HG02571 (cell line): ENCODE measurements around the gene ST6GAL1.
"Not testable (repeated sequence)": the region's sequence is repeated elsewhere in the genome, so short reads cannot be mapped to it uniquely, and the experiment has no call there.

Source experiments
- ATAC-seq: cut with Tn5 transposase; IDR thresholded peaks from one replicate; pipeline ENCODE4 v1.9.1; 2021; ENCODE audit warnings: mild to moderate bottlenecking, moderate library complexity; ENCODE audit not compliant: unreplicated experiment

The ST6GAL1 gene

DNA sequence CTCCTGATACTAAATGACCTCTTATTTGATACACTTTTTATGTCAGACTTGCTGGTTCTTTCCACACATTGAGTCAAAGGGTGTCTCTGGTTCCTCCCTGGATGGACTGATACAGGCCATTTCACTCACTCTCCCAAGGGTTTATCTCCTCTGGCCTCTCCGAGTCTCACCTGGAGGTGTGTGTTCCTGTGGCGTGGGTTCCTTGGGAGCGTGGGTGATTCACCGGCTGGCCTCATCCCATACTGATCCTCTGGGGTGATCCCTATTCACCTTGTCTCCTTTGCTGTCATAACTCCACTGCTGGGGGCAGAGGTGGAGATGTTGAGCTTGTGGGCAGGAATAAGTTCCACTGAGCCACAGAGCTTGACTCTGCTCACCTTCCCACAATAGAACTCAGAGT, 61.1 kb downstream of the ST6GAL1 start:
- ATAC-seq: no peak

DNA sequence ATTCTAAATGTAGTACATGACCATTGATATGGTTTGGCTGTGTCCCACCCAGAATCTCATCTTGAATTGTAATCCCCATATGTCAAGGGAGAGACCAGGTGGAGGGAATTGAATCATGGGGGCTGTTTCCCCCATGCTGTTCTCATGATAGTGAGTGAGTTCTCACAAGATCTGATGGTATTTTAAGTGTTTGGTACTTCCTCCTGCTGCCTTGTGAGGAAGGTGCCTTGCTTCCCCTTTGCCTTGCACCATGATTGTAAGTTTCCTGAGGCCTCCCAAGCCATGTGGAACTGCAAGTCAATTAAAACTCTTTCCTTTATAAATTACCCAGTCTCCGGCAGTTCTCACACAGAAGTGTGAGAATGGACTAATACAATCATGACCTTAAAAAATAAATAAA, 61.8 kb downstream of the ST6GAL1 start:
- ATAC-seq: not testable (repeated sequence)

DNA sequence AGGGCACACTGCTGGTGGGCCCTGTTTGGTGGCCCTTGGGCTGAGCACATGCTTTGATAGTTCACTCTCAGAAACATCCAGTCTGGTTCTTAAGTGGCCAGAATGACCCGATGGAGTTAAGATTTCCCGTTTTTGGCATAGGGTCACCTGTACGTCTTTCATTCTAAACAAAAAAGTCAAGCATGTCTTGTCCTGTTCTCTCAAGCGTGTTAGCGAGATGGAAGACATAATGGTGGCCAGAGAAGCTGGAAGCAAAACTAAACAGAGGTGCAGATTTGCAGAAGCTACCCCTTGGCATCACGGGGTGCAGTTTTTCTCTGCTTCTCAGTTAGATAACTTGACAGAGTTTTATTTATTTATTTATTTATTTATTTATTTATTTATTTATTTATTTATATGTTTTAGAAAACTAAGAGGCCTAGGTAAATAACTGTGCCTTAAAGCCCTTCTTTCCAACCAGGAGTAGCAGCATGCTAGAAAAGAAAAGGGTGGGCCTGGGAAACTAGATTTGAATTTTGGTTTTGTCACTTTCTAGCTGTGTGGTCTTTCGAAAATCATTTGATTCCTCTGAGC, 63.0 kb downstream of the ST6GAL1 start:
- ATAC-seq: no peak

DNA sequence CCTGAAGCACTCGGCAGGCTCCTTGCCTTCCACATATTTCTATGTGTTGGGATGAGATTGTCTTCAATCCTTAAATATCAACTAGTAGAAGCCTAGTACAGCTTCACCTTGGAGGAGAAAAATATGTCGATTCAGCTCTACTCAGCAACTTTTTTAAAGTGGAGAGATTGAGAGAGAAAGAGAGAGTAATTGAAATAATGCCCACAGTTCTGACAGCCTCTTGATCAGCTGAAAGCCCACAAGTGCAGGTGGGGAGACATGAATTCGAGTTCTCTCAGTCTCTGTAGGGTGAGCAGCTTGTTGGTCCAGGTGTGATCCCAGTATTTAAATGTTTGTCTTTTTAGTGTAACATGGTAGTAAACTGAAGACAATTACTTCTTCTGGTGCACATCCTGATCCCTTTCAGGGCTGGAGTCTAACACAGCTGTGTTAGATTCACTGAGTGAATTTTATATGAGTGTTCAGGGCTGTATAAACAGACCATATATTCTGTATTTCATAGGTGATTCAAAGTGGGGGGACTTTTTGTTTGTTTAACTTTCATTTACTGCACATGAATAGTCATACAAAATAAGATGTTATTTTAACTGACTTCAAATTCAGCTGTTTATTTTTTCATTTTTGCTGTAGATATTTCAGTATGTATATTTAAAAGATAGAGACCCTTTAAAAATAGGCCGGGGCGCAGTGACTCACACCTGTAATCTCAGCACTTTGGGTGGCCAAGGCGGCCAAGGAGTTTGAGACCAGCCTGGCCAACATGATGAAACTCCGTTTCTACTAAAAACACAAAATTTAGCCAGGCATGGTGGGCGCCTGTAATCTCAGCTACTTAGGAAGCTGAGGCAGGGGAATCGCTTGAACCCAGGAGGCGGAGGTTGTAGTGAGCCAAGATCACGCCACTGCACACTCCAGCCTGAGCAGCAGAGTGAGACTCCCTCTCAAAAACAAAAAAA, 64.0 kb downstream of the ST6GAL1 start:
- ATAC-seq: no peak

DNA sequence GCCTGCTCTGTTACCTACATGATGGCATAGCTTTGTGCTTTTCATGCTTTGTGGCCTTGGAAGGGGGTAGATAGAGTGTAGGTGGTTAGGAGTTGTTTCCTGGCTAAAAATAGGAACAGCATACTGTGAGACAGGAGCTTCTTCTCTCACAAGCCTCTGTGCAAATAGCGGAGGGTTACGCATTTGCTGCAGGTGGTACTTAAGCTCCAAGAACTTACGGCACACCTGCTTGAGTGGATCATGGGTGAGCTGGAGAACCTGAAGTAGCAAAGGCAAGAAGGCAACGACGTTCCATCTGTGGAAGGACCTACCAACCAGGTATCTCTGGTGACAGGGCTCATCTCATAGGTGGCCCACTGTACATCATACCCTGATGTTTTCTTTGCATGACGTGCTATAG, 66.0 kb downstream of the ST6GAL1 start:
- no peak for ATAC-seq

DNA sequence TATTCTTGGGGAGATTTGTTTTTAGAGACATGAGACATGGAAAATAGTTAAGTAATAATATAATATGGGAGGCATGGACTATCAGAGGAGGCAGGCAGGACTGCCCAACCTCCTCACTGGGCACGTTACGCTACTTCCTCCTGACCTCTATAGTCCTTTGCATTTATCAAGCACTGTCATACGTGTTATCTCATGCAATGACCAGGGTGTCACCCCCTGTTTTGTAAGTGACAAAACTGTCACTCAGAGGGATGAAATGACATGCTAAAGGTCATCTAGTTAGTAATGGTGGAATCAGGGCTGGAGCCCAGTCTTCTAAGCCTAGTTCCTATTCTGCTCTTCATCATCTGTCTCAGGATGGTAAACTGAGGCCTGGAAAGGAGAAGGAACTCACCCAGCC, 66.7 kb downstream of the ST6GAL1 start:
- no peak for ATAC-seq

DNA sequence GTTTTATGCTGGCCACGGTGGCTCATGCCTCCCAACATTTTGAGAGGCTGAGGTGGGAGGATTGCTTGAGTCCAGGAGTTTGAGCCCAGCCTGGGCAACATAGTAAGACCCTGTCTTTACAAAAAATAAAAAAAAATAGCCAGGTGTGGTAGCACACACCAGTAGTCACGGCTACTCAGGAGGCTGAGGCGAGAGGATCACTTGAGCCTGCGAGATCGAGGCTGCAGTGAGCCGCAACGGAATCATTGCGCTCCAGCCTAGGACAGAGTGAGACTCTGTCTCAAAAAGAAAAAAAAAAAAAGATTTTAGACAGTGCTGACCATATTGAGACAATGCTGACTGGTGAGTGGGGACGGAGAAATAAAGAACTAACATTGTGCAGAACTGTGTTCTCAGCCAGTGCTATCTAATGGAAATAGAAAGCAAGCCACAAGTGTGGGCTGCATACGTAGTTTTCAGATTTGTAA, 67.2 kb downstream of the ST6GAL1 start:
- no peak for ATAC-seq

DNA sequence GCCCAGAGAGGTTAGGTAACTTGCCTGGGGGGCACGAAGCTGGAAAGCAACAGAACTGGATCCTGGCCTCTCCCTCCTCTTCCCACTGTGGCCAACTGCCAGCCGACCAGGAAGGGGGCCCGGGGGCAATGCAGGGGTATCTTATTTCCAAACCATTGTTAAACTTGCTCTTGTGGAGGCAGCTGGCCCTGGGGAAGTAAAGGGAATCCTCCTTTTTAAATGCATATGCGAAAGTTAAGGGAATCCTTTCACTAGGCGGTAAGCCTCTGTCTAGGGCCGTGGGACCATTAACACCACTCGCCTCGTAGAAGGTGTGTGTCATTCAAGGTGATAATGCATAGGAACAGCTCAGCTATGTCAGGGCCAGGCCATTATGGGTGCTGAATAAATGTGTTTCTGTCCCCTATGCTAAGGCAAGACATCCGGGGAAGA, 68.6 kb downstream of the ST6GAL1 start:
- no peak for ATAC-seq

DNA sequence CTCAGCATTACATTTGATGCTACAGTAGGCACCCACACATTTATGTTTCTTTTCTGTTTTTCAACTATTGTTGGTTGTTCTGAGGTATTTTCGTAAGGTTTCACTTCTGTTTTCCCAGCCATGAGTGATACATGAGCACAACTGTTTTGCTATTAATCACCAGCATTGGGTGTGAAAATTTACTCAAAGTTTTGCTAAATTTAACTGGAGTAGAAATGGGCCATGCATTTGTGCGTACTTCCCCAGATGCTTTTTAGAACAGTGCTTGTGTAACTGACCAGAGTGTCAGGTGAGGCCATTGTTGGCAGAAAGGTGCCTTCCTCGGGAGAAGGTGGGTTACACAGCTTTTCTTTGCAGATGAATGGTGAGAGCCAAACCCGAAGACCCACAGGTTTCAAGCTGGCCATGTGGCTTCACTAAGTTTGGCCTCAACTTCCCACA, 70.4 kb downstream of the ST6GAL1 start:
- peak; percentile 69 for ATAC-seq

DNA sequence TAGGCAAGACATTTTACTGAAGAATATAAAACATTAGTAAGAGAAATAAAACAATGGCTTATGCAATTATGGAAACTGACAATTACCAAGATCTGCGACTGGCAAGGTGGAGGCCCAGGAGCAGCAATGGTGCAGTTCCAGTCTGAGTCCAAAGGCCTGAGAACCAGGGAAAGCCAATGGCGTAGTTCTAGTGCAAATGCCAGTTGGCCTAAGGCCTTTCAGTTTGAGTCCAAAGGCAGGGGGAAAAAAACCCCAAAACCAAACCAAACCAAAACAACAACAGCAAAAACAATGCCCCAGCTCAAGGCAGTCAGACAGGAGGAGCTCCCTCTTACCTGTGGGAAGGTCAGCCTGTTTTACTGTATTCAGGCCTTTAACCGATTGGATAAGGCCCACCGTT, 72.6 kb downstream of the ST6GAL1 start:
- no peak for ATAC-seq

DNA sequence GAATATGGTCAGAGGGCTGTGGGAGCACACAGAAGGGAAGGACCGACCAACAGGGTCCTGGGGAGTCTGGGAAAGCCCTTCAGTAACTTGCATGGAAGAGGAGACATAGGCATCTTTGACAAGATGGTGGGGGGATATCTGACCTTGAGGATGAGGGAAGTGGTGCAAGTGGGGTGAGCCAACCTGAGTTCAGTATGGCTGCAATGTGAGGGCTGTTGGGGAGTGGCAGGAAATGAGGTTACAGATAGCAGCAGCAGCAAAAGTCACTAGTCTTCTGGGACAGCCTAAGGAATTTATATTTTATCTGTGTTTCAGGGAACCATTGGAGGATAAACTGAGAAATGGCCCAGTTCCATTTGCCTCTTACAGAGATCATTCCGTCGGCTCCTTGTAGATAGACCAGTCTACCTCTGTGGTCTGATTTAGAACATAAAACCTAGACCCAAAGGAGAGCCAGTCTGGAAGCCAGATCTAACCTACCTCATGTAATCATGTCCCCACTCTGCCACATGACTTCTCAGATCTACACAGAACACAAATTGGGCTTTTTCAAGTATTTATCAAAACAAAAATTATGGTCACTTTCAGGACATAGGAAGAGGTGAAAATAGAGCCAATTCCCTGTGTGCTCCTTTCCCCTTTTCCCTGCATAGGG, 75.6 kb downstream of the ST6GAL1 start:
- ATAC-seq: no peak

DNA sequence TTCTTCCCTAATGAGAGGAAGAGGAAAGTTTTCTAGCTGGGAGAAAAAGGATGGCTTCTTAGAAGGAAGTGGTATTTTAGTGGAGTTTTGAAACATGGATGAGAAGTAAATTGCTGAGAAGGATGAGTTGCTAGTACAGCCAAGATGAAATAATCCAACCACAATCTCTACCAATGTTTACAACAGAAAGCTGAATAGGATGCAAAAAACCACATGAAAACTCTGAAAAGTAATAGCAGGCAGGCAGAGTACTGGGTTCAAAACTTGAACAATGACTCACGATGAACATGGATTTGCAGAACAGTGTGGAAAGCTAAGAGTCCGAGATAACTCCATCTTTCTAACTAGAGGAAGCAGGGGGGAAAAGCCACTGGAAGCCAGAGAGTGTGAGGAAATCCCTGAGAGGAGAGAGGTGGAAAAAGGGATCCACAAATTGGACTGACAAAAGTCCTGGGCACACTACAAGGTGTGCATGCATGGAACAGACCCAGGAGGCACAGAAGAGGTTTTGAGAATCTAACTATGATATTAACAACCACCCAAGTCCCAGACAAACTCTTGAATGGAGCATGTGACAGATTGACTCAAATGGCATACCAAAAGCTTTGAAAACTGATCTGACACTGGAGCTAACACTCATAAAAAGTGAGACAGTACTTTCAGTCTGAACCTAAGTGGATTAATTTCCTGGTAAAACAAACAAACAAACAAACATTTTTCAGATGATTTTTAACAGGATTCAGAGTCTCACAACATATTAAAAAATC, 76.7 kb downstream of the ST6GAL1 start:
- ATAC-seq: no peak

DNA sequence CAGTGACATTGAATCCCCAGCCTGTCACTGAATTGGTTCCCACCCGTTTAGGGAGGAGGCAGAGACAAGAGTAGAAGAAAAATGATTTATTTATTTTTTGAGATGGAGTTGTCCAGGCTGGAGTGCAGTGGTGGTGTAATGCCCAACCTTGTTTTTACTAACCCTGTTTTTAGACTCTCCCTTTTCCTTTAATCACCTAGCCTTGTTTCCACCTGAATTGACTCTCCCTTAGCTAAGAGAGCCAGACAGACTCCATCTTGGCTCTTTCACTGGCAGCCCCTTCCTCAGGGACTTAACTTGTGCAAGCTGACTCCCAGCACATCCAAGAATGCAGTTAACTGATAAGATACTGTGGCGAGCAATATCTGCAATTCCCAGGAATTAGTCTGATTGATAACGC, 80.1 kb downstream of the ST6GAL1 start:
- not testable (repeated sequence) for ATAC-seq

DNA sequence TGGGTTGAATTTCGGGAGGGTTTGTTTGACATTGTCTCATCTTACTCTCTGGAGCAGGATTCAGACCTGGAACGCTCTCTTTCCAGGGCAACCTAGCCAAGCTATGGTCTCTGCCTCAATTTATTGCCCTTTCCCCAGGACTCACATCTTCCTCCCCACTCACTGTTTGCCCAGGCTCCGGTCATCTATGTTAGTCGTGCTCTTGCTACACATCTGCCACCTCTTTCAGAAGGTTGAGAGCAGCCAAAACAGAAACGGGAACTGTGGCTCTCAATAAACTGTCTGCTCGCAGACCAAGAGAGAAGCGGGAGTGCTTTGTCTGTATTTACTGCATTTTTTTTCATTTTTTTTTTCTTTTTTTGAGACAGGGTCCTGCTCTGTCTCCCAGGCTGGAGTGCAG, 81.6 kb downstream of the ST6GAL1 start:
- peak; percentile 37 for ATAC-seq

DNA sequence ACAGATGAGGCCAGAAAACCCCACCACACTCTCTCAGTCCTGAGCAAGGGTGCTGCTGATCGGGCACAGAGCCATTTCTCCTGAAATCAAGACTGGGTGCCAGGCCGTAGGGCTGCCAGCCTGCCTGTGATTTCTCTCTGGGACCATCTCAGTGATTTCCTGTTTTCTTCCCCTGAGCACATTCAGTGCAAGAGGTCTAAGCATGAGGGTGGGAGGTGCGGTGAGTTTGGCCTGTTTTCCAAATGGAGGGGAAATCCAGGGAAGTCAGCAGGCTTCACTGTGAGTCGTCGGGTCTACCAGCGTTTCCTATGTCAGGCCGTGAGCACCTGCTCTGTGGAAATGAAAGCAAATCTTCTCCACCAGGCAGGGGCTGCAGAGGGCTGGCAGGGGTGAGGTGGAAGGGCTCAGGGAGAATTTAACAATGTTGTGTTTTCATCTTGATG, 82.3 kb downstream of the ST6GAL1 start:
- no peak for ATAC-seq

DNA sequence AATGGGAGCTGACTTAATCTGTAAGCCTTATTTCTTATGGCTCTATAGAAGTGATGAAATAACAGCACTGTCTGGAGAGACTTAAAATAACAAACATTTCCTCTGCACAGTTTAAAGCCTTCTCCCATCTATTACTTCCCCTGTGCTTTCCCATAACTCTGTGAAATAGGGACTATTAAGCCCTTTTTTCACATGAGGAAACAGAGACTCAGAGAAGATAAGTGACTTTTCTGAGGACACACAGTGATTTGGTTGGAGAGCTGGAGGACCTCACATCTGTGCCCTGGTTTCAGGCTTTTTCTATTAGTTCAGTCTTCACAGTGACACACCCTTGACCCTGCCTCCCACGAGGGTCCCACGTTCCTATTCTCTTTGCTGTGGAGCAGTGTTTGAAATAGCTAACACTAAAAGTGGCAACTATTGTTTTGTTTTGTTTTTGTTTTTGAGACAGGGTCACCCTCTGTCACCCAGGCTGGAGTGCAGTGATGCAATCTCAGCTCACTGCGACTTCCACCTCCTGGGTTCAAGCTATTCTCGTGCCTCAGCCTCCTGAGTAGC, 82.9 kb downstream of the ST6GAL1 start:
- no peak for ATAC-seq

DNA sequence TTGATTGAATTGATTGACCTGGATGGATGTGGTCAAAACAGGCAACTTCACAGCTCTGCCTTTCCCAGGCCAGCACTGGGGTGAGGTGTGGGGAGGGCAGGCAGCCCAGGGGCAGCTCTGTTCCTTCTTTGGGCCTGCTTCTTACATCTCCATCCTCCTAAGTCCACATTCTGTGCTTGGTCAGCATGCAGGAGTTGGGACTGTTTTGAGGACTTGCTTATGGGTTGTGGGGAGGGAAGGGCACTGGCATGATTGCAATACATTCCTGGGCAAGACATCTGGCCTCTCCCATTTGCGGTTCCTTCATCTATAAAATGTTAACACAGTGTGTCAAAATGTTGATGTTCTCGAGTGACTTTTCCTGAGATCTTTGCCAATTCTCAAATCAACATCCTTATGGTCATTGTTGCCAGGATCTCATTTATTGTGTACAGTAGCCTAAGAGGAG, 84.1 kb downstream of the ST6GAL1 start:
- ATAC-seq: no peak

DNA sequence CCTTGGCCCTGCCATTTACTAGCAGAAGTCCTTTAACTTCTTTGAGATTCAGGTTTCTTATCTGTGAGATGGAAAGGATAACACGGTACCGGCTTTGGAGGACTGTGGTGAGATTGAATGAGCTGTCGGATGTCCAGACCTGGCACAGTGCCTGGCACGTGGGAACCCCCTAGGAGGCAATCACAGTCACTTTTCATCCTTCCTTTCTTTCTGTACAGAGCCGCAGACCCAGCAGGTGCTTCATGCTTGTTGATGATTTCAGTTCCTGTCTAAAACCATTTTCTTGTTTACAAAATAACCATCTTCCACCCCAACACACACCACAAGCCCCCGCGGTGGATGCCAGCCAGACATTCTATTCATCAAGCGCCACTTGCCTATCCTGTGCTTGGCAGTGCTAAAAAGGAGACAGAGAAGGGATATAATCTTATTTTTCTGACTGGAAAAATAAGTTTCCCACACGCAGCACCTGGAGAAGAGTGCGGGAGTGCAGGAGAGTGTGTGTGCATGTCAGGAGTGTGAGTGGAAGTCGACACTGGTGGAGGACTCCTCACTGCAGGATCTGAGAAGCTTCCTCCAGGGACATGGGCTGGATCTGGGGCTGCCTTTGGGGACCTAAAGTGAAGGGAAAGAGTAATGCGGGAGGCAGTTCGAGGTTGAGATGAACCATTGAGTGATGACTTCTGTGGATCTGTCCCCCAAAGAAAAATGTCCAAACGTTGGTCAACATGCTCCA, 85.7 kb downstream of the ST6GAL1 start:
- peak; percentile 57 for ATAC-seq

DNA sequence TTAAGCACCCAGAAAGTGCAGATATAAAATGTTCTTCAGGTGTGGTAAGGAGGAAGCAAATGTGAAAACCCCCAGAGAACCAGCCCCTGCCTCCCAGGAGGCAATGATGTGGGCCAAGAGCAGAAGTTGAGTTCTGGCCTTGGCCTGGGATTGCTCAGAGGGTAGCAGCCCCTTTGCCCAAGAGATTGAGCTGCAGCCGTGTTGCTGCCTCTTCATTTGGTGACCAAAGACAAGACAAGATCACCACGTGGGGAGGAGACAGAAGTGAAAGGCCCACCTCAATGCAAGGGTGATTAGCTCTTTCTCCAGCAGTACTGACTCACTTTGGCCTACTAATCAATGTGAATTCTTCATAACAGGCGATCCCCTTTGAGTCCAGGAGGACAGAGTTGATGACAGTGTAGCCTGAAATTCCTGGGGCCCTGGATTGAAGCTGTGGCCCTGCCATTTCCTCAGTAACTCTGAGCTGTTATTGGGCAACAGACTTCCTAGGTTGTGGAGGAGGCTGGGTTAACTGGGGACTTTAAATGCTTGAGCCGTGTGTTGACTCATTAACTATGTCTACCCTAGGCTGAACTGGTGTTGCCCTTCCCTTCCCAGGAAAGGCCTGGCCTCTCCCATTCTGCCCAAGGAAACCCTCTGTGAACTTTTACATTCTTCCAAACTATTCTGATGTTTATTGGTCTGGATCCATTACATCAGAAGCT, 86.5 kb downstream of the ST6GAL1 start:
- ATAC-seq: no peak
